ENCODE results near the gene ARHGAP40. TPM values are rescaled to one million over a fixed set of nuclear protein-coding genes. Genes with fewer than 3 reads are reported as not detected.

The ARHGAP40 gene
- total and polyA plus RNA-seq, 2 experiments from 2014 or later = not detected

DNA sequence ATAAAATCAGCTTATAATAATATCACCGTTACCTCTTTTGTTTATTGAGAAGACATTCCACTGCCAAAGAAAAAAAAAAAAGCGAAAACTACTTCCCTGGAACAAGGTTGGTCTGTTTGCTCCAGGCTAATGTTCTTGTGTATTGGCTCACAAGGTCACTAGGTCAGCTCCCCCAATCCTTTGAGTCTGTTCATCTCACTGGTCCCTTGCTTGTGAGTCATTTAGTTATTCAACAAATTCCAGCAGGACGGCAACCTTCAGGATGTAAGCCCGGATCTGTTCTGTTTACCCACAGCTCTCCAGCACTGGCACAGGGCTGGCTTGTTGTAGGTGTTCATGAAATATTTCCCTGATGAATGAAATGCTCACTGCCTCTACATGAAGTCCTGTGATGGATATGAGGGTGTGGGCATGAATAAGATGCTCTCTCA lies 3.3 kb downstream of the ARHGAP40 start:
- peak; percentile 21 for DNase-seq
- TF ChIP-seq EZH2 (IDR thresholded peaks at IDR 0.05; ENCODE audit: insufficient read depth, poor library complexity, severe bottlenecking) (no peak), EZH2phosphoT487 (IDR thresholded peaks at IDR 0.05; ENCODE audit: insufficient read depth, low read depth) (no peak)
- WGBS, 2 experiments (ENCODE audit: low coverage in 1 of 2, low lambda C conversion rate in 2 of 2, missing lambda C conversion rate in 2 of 2) = 50 to 67% methylated on average over 4 of the region's 4 CpGs

DNA sequence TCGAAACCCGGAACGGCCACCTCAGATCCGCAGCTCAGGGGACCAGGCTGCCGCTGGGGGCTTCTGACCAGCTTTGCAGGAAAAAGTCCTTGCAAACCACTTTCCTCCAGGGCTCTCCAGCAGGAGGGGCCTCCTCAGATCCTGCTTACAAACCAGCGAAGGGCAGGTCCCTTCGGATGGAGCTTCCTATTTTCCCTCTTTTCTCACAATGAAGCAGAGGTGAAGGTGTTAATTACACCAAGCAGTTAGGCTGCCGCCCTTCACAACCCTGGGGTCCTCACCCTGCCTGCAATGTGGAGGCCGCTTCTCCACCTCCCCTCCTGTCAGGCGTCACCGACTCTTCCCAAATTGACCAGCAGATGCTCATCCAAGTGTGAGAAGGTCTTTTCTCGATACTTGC lies 5.7 kb downstream of the ARHGAP40 start:
- H3K9me2 ChIP-seq (ENCODE audit: insufficient read depth) = no peaks in the 10 kb centered on the region
- H3F3A ChIP-seq (ENCODE audit: insufficient read depth) = no peaks in the 10 kb centered on the region
- H3K27me3 ChIP-seq (replicated peaks; ENCODE audit: insufficient read depth) = peaks cover 38% of the 10 kb centered on the region
- in situ Hi-C loops (cut with MboI) = no loop called here
- no peak for DNase-seq
- H4K20me1 ChIP-seq (ENCODE audit: insufficient read depth) = no peaks in the 10 kb centered on the region
- H3K4me1 ChIP-seq (ENCODE audit: insufficient read depth) = no peaks in the 10 kb centered on the region
- 35 to 47% methylated on average over 12 of the region's 12 CpGs for WGBS, 2 experiments (ENCODE audit: low coverage in 1 of 2, low lambda C conversion rate in 2 of 2, missing lambda C conversion rate in 2 of 2)
- H3K4me3 ChIP-seq = no peak overlapping the region
- H3K79me2 ChIP-seq (ENCODE audit: insufficient read depth) = no peaks in the 10 kb centered on the region
- H3K4me2 ChIP-seq (ENCODE audit: unreplicated experiment) = no peak overlapping the region
- H2AFZ ChIP-seq = no peak overlapping the region
- TF ChIP-seq EZH2 (IDR thresholded peaks at IDR 0.05; ENCODE audit: insufficient read depth, poor library complexity, severe bottlenecking) (no peak), EZH2phosphoT487 (IDR thresholded peaks at IDR 0.05; ENCODE audit: insufficient read depth, low read depth) (no peak)
- H3K27ac ChIP-seq = no peak overlapping the region
- no peak overlapping the region for H3K9ac ChIP-seq
- H3K36me3 ChIP-seq (ENCODE audit: low read depth) = no peaks in the 10 kb centered on the region
- no peaks in the 10 kb centered on the region for H3K9me3 ChIP-seq (ENCODE audit: low read depth)

More for the DNA sequence above, 3.3 kb downstream of the ARHGAP40 start:
- Histone ChIP-seq H3K9me2 (ENCODE audit: insufficient read depth) (no peaks in the 10 kb centered on the region), H3K4me1 (ENCODE audit: insufficient read depth) (peaks cover 8% of the 10 kb centered on the region; the same call in 1 of the 2 replicates), H3K4me3 (no peak overlapping the region), H3K36me3 (ENCODE audit: low read depth) (no peaks in the 10 kb centered on the region), H3K4me2 (ENCODE audit: unreplicated experiment) (no peak overlapping the region), H3K27me3 (replicated peaks; ENCODE audit: insufficient read depth) (peaks cover 59% of the 10 kb centered on the region), H3K79me2 (ENCODE audit: insufficient read depth) (no peaks in the 10 kb centered on the region), H3K9ac (no peak overlapping the region), H3F3A (ENCODE audit: insufficient read depth) (no peaks in the 10 kb centered on the region), H3K27ac (no peak overlapping the region), H2AFZ (no peak overlapping the region), H3K9me3 (ENCODE audit: low read depth) (no peaks in the 10 kb centered on the region), H4K20me1 (ENCODE audit: insufficient read depth) (no peaks in the 10 kb centered on the region)
- in situ Hi-C loops (cut with MboI) = no loop called here

DNA sequence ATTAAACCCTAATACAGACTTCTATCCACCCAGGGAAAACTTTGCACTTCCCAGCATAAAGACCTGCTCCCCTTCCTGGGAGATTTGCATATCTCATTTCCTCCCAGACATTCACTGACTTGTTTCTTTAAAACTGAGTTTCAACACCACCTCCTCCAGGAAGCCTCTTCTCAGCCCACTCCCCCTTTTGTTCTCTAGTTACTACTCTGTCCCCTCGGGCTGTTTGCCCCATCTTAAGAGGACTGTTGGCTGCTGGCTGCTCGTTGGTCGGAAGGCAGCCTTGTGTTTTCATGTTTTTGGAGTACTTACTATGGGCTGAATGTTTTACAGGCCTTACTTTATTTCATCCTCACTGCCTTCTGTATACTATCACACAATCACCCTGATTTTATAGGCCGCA lies 6.6 kb downstream of the ARHGAP40 start:
- Histone ChIP-seq H3K4me3 (no peak overlapping the region), H3K36me3 (ENCODE audit: low read depth) (no peaks in the 10 kb centered on the region), H3K9me3 (ENCODE audit: low read depth) (no peaks in the 10 kb centered on the region), H3K4me2 (ENCODE audit: unreplicated experiment) (no peak overlapping the region), H2AFZ (no peak overlapping the region), H3K27me3 (replicated peaks; ENCODE audit: insufficient read depth) (peaks cover 31% of the 10 kb centered on the region), H3K27ac (no peak overlapping the region), H3F3A (ENCODE audit: insufficient read depth) (no peaks in the 10 kb centered on the region), H3K9ac (no peak overlapping the region), H3K9me2 (ENCODE audit: insufficient read depth) (no peaks in the 10 kb centered on the region), H4K20me1 (ENCODE audit: insufficient read depth) (no peaks in the 10 kb centered on the region), H3K4me1 (ENCODE audit: insufficient read depth) (no peaks in the 10 kb centered on the region), H3K79me2 (ENCODE audit: insufficient read depth) (no peaks in the 10 kb centered on the region)
- WGBS, 2 experiments (ENCODE audit: low coverage in 1 of 2, low lambda C conversion rate in 2 of 2, missing lambda C conversion rate in 2 of 2) = 34 to 35% methylated on average over 4 of the region's 4 CpGs
- TF ChIP-seq EZH2 (IDR thresholded peaks at IDR 0.05; ENCODE audit: insufficient read depth, poor library complexity, severe bottlenecking) = no peak
- TF ChIP-seq EZH2phosphoT487 (IDR thresholded peaks at IDR 0.05; ENCODE audit: insufficient read depth, low read depth) = no peak
- DNase-seq = no peak
- in situ Hi-C loops (cut with MboI) = no loop called here

DNA sequence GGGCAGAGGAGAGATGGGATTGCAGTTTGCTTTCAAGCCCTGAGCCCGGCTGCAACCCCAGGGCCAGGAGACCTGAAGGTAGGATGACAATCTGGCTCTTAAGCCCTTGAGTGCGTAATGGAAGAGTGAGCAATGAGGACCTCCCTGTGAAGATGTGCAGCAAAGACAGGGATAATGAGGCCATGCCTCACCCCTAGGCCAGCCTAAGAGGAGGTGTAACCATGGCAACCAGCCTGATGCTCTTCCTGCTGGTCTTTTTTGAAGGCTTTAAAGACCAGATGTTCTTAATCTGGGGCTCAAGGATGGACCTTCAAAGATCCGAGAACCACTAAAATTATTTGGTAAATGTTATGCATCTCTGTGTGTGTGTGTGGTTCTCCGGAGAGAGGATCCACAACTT lies 8.2 kb downstream of the ARHGAP40 start:
- in situ Hi-C loops (cut with MboI) = no loop called here

DNA sequence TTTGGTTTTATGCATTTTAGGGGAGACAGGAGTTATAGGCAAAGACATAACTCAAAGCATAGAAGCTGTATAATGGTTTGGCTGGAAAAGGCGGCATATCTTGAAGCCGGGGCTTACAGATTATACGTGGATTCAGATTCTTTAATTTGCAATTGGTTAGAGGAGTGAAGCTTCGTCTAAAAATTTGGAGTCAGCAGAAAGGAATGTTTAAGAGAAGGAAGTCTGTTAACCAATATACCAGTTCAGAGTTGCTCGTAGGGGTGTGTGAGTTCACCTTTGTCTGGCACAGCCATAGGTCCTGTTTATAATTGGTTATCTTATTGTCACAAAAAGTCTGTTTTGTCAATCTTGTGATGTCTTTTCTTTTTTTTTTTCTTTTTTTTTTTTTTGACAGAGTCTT lies 8.9 kb downstream of the ARHGAP40 start:
- no peaks in the 10 kb centered on the region for H3K9me2 ChIP-seq (ENCODE audit: insufficient read depth)
- no peaks in the 10 kb centered on the region for H3K4me1 ChIP-seq (ENCODE audit: insufficient read depth)
- H4K20me1 ChIP-seq (ENCODE audit: insufficient read depth) = no peaks in the 10 kb centered on the region
- H3K27me3 ChIP-seq (replicated peaks; ENCODE audit: insufficient read depth) = peaks cover 29% of the 10 kb centered on the region
- no peak overlapping the region for H3K27ac ChIP-seq
- H3K4me3 ChIP-seq = no peak overlapping the region
- H3K9ac ChIP-seq = no peak overlapping the region
- in situ Hi-C loops (cut with MboI) = no loop called here
- H3K79me2 ChIP-seq (ENCODE audit: insufficient read depth) = no peaks in the 10 kb centered on the region
- no peaks in the 10 kb centered on the region for H3K9me3 ChIP-seq (ENCODE audit: low read depth)
- WGBS, 2 experiments (ENCODE audit: low coverage in 1 of 2, low lambda C conversion rate in 2 of 2, missing lambda C conversion rate in 2 of 2) = 54 to 62% methylated on average over 5 of the region's 5 CpGs
- DNase-seq = peak; percentile 26
- H3K36me3 ChIP-seq (ENCODE audit: low read depth) = no peaks in the 10 kb centered on the region
- no peak overlapping the region for H2AFZ ChIP-seq
- H3F3A ChIP-seq (ENCODE audit: insufficient read depth) = no peaks in the 10 kb centered on the region
- TF ChIP-seq EZH2phosphoT487 (IDR thresholded peaks at IDR 0.05; ENCODE audit: insufficient read depth, low read depth) = no peak
- TF ChIP-seq EZH2 (IDR thresholded peaks at IDR 0.05; ENCODE audit: insufficient read depth, poor library complexity, severe bottlenecking) = no peak
- no peak overlapping the region for H3K4me2 ChIP-seq (ENCODE audit: unreplicated experiment)

More for the DNA sequence above, 8.2 kb downstream of the ARHGAP40 start:
- no peak overlapping the region for H3K4me2 ChIP-seq (ENCODE audit: unreplicated experiment)
- no peaks in the 10 kb centered on the region for H3K79me2 ChIP-seq (ENCODE audit: insufficient read depth)
- H2AFZ ChIP-seq = no peak overlapping the region
- 22 to 27% methylated on average over 4 of the region's 4 CpGs for WGBS, 2 experiments (ENCODE audit: low coverage in 1 of 2, low lambda C conversion rate in 2 of 2, missing lambda C conversion rate in 2 of 2)
- H3K27me3 ChIP-seq (replicated peaks; ENCODE audit: insufficient read depth) = peaks cover 33% of the 10 kb centered on the region
- no peaks in the 10 kb centered on the region for H3K9me3 ChIP-seq (ENCODE audit: low read depth)
- TF ChIP-seq EZH2phosphoT487 (IDR thresholded peaks at IDR 0.05; ENCODE audit: insufficient read depth, low read depth) (no peak), EZH2 (IDR thresholded peaks at IDR 0.05; ENCODE audit: insufficient read depth, poor library complexity, severe bottlenecking) (no peak)
- H3K9ac ChIP-seq = no peak overlapping the region
- no peak overlapping the region for H3K4me3 ChIP-seq
- H3F3A ChIP-seq (ENCODE audit: insufficient read depth) = no peaks in the 10 kb centered on the region
- H4K20me1 ChIP-seq (ENCODE audit: insufficient read depth) = no peaks in the 10 kb centered on the region
- no peak overlapping the region for H3K27ac ChIP-seq
- no peaks in the 10 kb centered on the region for H3K36me3 ChIP-seq (ENCODE audit: low read depth)
- H3K4me1 ChIP-seq (ENCODE audit: insufficient read depth) = no peaks in the 10 kb centered on the region
- H3K9me2 ChIP-seq (ENCODE audit: insufficient read depth) = no peaks in the 10 kb centered on the region
- DNase-seq = peak; percentile 21

Data from GM23248 (cell line).